H1 (cell line): ENCODE data around the gene TNFSF11. TPM values are rescaled to one million over a fixed set of nuclear protein-coding genes. Genes with fewer than 3 reads are reported as not detected.

ENCODE experiments used
- CTCF ChIA-PET: fragments of 300-600 bp; sonication (Branson Sonifier 250); formaldehyde crosslinking; loops from one replicate; lab custom pipeline; 2021; ENCODE audit not compliant: partially characterized antibody; lab: Charles Lee
- POLR2A ChIA-PET: fragments of 300-600 bp; sonication (Branson Sonifier 250); formaldehyde crosslinking; loops from one replicate; lab custom pipeline; 2021; ENCODE audit warnings: inconsistent platforms; ENCODE audit not compliant: partially characterized antibody; lab: Charles Lee
- DNase-seq, 2 experiments: peaks; one replicate each; pipeline versions ENCODE4 v3.0.0 to v3.0.0-alpha.2; 2010 to 2022; ENCODE audit warnings: low spot score in 2 of 2, low read depth in 1 of 2, mixed read lengths in 1 of 2
- FAIRE-seq: peaks from 2 replicates; lab custom pipeline; 2011; peaks lifted over from hg19 to GRCh38; lab: Jason Lieb, UNC
- H2AFZ ChIP-seq: 2 replicates; pipeline ENCODE4 v1.8.1; 2012; ENCODE audit warnings: low read length, inconsistent platforms
- H2AK5ac ChIP-seq: 2 replicates; pipeline ENCODE4 v1.6.1; 2013; ENCODE audit warnings: low read depth, low read length
- H2BK120ac ChIP-seq: replicated peaks from 2 replicates; pipeline ENCODE3; 2013; ENCODE audit warnings: low read depth, low read length, inconsistent platforms
- H2BK12ac ChIP-seq: 2 replicates; pipeline ENCODE4 v1.6.1; 2013; ENCODE audit warnings: low read depth, low read length
- H2BK15ac ChIP-seq: 2 replicates; pipeline ENCODE4 v1.6.1; 2013; ENCODE audit warnings: low read length
- H2BK20ac ChIP-seq: 2 replicates; pipeline ENCODE4 v1.6.1; 2013; ENCODE audit warnings: low read length
- H2BK5ac ChIP-seq: 2 replicates; pipeline ENCODE4 v1.6.1; 2013; ENCODE audit warnings: low read depth, low read length
- H3K14ac ChIP-seq: 2 replicates; pipeline ENCODE4 v1.6.1; 2013; ENCODE audit warnings: inconsistent platforms; ENCODE audit not compliant: insufficient read length
- H3K18ac ChIP-seq: 2 replicates; pipeline ENCODE4 v1.6.1; 2013; ENCODE audit warnings: low read length; ENCODE audit errors: extremely low read depth
- H3K23ac ChIP-seq: 2 replicates; pipeline ENCODE4 v1.6.1; 2013; ENCODE audit warnings: inconsistent platforms; ENCODE audit not compliant: insufficient read length
- H3K23me2 ChIP-seq: 2 replicates; pipeline ENCODE4 v1.6.1; 2013; ENCODE audit warnings: low read depth, low read length
- H3K27ac ChIP-seq: 2 replicates; pipeline ENCODE4 v1.6.1; 2011; ENCODE audit warnings: low read depth, low read length, inconsistent platforms
- H3K27me3 ChIP-seq, 4 experiments: replicated peaks in 1 of 4; 1 replicate in 1 of 4; 2 replicates in 3 of 4; pipeline versions ENCODE4 v1.6.1 to v1.8.1; 2011 to 2013; ENCODE audit warnings: low read length in 3 of 4, mild to moderate bottlenecking in 3 of 4, inconsistent platforms in 2 of 4, mixed read lengths in 2 of 4, moderate library complexity in 1 of 4; ENCODE audit not compliant: control insufficient read depth in 3 of 4, insufficient read depth in 3 of 4; ENCODE audit errors: extremely low read depth in 1 of 4
- H3K36me3 ChIP-seq, 4 experiments: 2 replicates each; pipeline versions ENCODE4 v1.6.1 to v1.8.1; 2011 to 2013; ENCODE audit warnings: mild to moderate bottlenecking in 4 of 4, low read length in 3 of 4, moderate library complexity in 2 of 4, control low read depth in 1 of 4, inconsistent platforms in 1 of 4; ENCODE audit not compliant: insufficient read depth in 4 of 4, control insufficient read depth in 2 of 4
- H3K4ac ChIP-seq: replicated peaks from 2 replicates; pipeline ENCODE3; 2013; ENCODE audit warnings: low read length, low read depth, mixed read lengths, inconsistent platforms; ENCODE audit not compliant: insufficient read length
- H3K4me1 ChIP-seq, 4 experiments: replicated peaks in 1 of 4; 1 replicate in 1 of 4; 2 replicates in 3 of 4; pipeline versions ENCODE4 v1.6.1 to v1.8.1; 2011 to 2013; ENCODE audit warnings: low read length in 3 of 4, inconsistent platforms in 2 of 4, mixed read lengths in 1 of 4; ENCODE audit not compliant: insufficient read depth in 4 of 4, control insufficient read depth in 3 of 4
- H3K4me2 ChIP-seq, 2 experiments: 2 replicates each; pipeline versions ENCODE4 v1.6.1 to v1.8.1; 2011 to 2013; ENCODE audit warnings: low read depth in 2 of 2, low read length in 2 of 2, control low read depth in 1 of 2, inconsistent platforms in 1 of 2, mild to moderate bottlenecking in 1 of 2; ENCODE audit not compliant: insufficient read depth in 1 of 2
- H3K4me3 ChIP-seq, 4 experiments: fragments of 200-600, 300-600 bp in 1 of 4; sonication (generic), shearing (Covaris generic), sonication (Bioruptor Twin) in 1 of 4; 2 replicates each; pipeline versions ENCODE4 v1.5.1 to v1.8.1; 2011 to 2016; ENCODE audit warnings: low read length in 4 of 4, low read depth in 3 of 4, control low read depth in 2 of 4, inconsistent platforms in 2 of 4, mild to moderate bottlenecking in 2 of 4, mixed read lengths in 1 of 4, moderate library complexity in 1 of 4; ENCODE audit not compliant: insufficient read depth in 2 of 4; ENCODE audit errors: extremely low read depth in 1 of 4
- H3K56ac ChIP-seq: replicated peaks from 2 replicates; pipeline ENCODE3; 2013; ENCODE audit warnings: low read depth, mild to moderate bottlenecking, mixed read lengths, low read length, inconsistent platforms; ENCODE audit not compliant: insufficient read length
- H3K79me1 ChIP-seq: 2 replicates; pipeline ENCODE4 v1.6.1; 2013; ENCODE audit warnings: low read depth, low read length, control low read depth
- H3K79me2 ChIP-seq, 2 experiments: 2 replicates each; pipeline versions ENCODE4 v1.6.1 to v1.8.1; 2012 to 2013; ENCODE audit warnings: low read length in 2 of 2, mild to moderate bottlenecking in 2 of 2, inconsistent platforms in 1 of 2; ENCODE audit not compliant: insufficient read depth in 2 of 2, control insufficient read depth in 1 of 2
- H3K9ac ChIP-seq, 4 experiments: replicated peaks in 1 of 4; 1 replicate in 1 of 4; 2 replicates in 3 of 4; pipeline versions ENCODE4 v1.6.1 to v1.8.1; 2011 to 2013; ENCODE audit warnings: low read depth in 3 of 4, low read length in 3 of 4, control low read depth in 2 of 4, mild to moderate bottlenecking in 2 of 4, moderate library complexity in 2 of 4, inconsistent platforms in 1 of 4; ENCODE audit errors: extremely low read depth in 1 of 4
- H3K9me3 ChIP-seq, 2 experiments: 2 replicates each; pipeline versions ENCODE4 v1.6.1 to v1.8.1; 2012 to 2013; ENCODE audit warnings: mild to moderate bottlenecking in 2 of 2, moderate library complexity in 2 of 2, control low read depth in 1 of 2, inconsistent platforms in 1 of 2, low read depth in 1 of 2, low read length in 1 of 2, mixed read lengths in 1 of 2; ENCODE audit not compliant: insufficient read depth in 2 of 2
- H4K20me1 ChIP-seq, 2 experiments: replicated peaks in 1 of 2; 2 replicates each; pipeline versions ENCODE3 to v1.8.1; 2011 to 2013; ENCODE audit warnings: inconsistent platforms in 2 of 2, low read length in 2 of 2, mild to moderate bottlenecking in 1 of 2; ENCODE audit not compliant: insufficient read depth in 2 of 2, control insufficient read depth in 1 of 2
- H4K5ac ChIP-seq: 2 replicates; pipeline ENCODE4 v1.6.1; 2013; ENCODE audit warnings: low read length, low read depth, mixed read lengths, inconsistent platforms; ENCODE audit not compliant: insufficient read length
- H4K8ac ChIP-seq: 2 replicates; pipeline ENCODE4 v1.8.0; 2013; ENCODE audit warnings: mild to moderate bottlenecking, moderate library complexity, low read length, inconsistent platforms; ENCODE audit not compliant: insufficient read depth; ENCODE audit errors: extremely low read depth
- H4K91ac ChIP-seq: replicated peaks from 2 replicates; pipeline ENCODE3; 2013; ENCODE audit warnings: low read length, mixed read lengths, inconsistent platforms; ENCODE audit not compliant: insufficient read length
- CEBPB ChIP-seq: IDR thresholded peaks from 2 replicates; pipeline ENCODE4 v1.6.1; 2012; ENCODE audit warnings: low read depth, low read length
- WGBS, 2 experiments: shearing (Covaris generic) in 1 of 2; methylation state at CpG; one replicate each; pipeline versions ENCODE4 v1.1.6 to v1.1.7; 2013 to 2015; ENCODE audit warnings: low lambda C conversion rate in 2 of 2, mixed read lengths in 2 of 2, inconsistent platforms in 1 of 2, low coverage in 1 of 2, missing lambda C conversion rate in 1 of 2; ENCODE audit not compliant: insufficient replicate concordance in 2 of 2, insufficient coverage in 1 of 2, insufficient read length in 1 of 2; ENCODE audit errors: extremely low coverage in 1 of 2, missing lambda C conversion rate in 1 of 2; 5-methylcytosine and 5-hydroxymethylcytosine counted together
- polyA plus RNA-seq, 7 experiments: library from polyadenylated mRNA; depleted of rRNA in 3 of 7; stranded (reverse) in 5 of 7; unstranded in 2 of 7; fragments of >200 nt in 5 of 7; fragments of 200-250 nt in 2 of 7; gene quantifications; 1 replicate in 5 of 7; 2 replicates in 1 of 7; 4 replicates in 1 of 7; pipeline versions ENCODE4 v1.2.1 to v1.2.3, GENCODE V29; 2011 to 2013; ENCODE audit warnings: missing spikeins in 2 of 7, mixed read lengths in 2 of 7
- total RNA-seq: library from RNA; stranded (reverse); fragmentation: NEBNext Ultra II Directional; extraction: Animal tissue kit (Norgen Biotek cat#: 25700); gene quantifications from 2 replicates; pipeline ENCODE4 v1.2.1, GENCODE V29; 2021

Gene TNFSF11
- total and polyA plus RNA-seq, 2 of the 8 experiments (the other 6 are each of a cell fraction or from before 2014, with no cell fraction given): 9.3 to 12.0 TPM

- Histone ChIP-seq H3K9ac (no peak overlapping the region), H3K79me1 (no peaks in the 10 kb centered on the region), H2BK120ac (no peak overlapping the region), H3K18ac (no peak overlapping the region), H3K23me2 (no peaks in the 10 kb centered on the region), H3K14ac (no peak overlapping the region), H4K20me1 (no peaks in the 10 kb centered on the region), H2AFZ (no peak overlapping the region), H3K4ac (no peak overlapping the region), H3K27me3 (peaks cover 0 to 1% (median 0%) of the 10 kb centered on the region in 4 experiments; a peak in 1 of 7 replicates), H3K56ac (no peak overlapping the region), H3K79me2 (peaks cover 0 to 3% of the 10 kb centered on the region in 2 experiments; a peak in 2 of 4 replicates), H3K36me3 (peaks cover 2 to 31% (median 12%) of the 10 kb centered on the region in 4 experiments; a peak in 7 of 8 replicates), H2AK5ac (no peak overlapping the region), H2BK12ac (no peak overlapping the region), H3K9me3 (no peaks in the 10 kb centered on the region), H4K8ac (no peak overlapping the region), H2BK5ac (no peak overlapping the region), H3K4me1 (peaks cover 0 to 4% (median 0%) of the 10 kb centered on the region in 4 experiments; a peak in 1 of 7 replicates), H2BK20ac (no peak overlapping the region), H3K23ac (no peak overlapping the region), H3K27ac (no peak overlapping the region), H3K4me2 (no peak overlapping the region), H4K91ac (no peak overlapping the region), H4K5ac (no peak overlapping the region), H3K4me3 (no peak overlapping the region), H2BK15ac (no peak overlapping the region)
- TF ChIP-seq CEBPB: no peak
- DNase-seq (no peak), FAIRE-seq (no peak)
- ChIA-PET POLR2A (interaction anchor here (0.8 kb wide), 1 partner anchor 245 kb away, joined by 3 read pairs; no protein-coding TSS in a partner anchor), CTCF (no interaction called here)
- WGBS, 2 experiments: 83% methylated on average over 1 of the region's 1 CpG; no CpG with 5 or more reads in 1 of the 2 experiments
These were observed 29.0 kb downstream of the TNFSF11 start for GRCh38 chr13:42602906-42603305.
